T-cell (primary cell): ENCODE measurements around the gene PPWD1. TPM values are rescaled to one million over a fixed set of nuclear protein-coding genes. Genes with fewer than 3 reads are reported as not detected.
A peak's percentile ranks its signal among the peaks of the same experiment; 100 is the strongest.
"Not testable (repeated sequence)": the region's sequence is repeated elsewhere in the genome, so short reads cannot be mapped to it uniquely, and the experiment has no call there.

Source experiments
- ATAC-seq, 4 experiments: fragments of 200-7000 bp in 3 of 4; fragments of 150-1000 bp in 1 of 4; cut with Tn5 transposase; replicated peaks in 1 of 4; 1 replicate in 3 of 4; 2 replicates in 1 of 4; pipeline ENCODE4 v1.10.0; 2021; ENCODE audit warnings: moderate library complexity in 3 of 4, mild to moderate bottlenecking in 2 of 4, moderate number of reproducible peaks in 1 of 4
- CTCF ChIA-PET, 2 donors: fragments of 300-600 bp; sonication (Branson Sonifier 250); formaldehyde crosslinking; loops; one replicate each; lab custom pipeline; 2022; ENCODE audit warnings: antibody characterized with exemption in 2 of 2; lab: Charles Lee
- POLR2A ChIA-PET, 2 donors: fragments of 300-600 bp; sonication (Branson Sonifier 250); formaldehyde crosslinking; loops; one replicate each; lab custom pipeline; 2022; ENCODE audit warnings: antibody characterized with exemption in 2 of 2; lab: Charles Lee
- DNase-seq, 35 experiments: peaks; one replicate each; pipeline versions ENCODE4 v3.0.0 to v3.0.0-alpha.2; 2013 to 2023
- H3K27ac ChIP-seq: one replicate; pipeline ENCODE4 v1.5.1; 2013; ENCODE audit warnings: low read length
- H3K27me3 ChIP-seq, 2 experiments: replicated peaks in 1 of 2; 1 replicate in 1 of 2; 2 replicates in 1 of 2; pipeline versions ENCODE4 v1.6.1 to v1.7.0; 2013; ENCODE audit warnings: low read length in 1 of 2, mixed read lengths in 1 of 2; ENCODE audit not compliant: control insufficient read depth in 2 of 2, insufficient read depth in 2 of 2; ENCODE audit errors: extremely low read depth in 1 of 2
- H3K36me3 ChIP-seq, 2 donors: 1 replicate in 1 of 2; 2 replicates in 1 of 2; pipeline versions ENCODE4 v1.6.1 to v1.7.0; 2013; ENCODE audit warnings: low read length in 1 of 2; ENCODE audit not compliant: control insufficient read depth in 2 of 2, insufficient read depth in 1 of 2; ENCODE audit errors: extremely low read depth in 1 of 2
- H3K4me1 ChIP-seq, 2 experiments: 1 replicate in 1 of 2; 2 replicates in 1 of 2; pipeline versions ENCODE4 v1.6.1 to v1.7.0; 2013; ENCODE audit warnings: low read length in 2 of 2, mixed read lengths in 1 of 2; ENCODE audit not compliant: insufficient read depth in 2 of 2, control insufficient read depth in 1 of 2; ENCODE audit errors: extremely low read depth in 1 of 2
- H3K4me3 ChIP-seq, 2 donors: 1 replicate in 1 of 2; 2 replicates in 1 of 2; pipeline versions ENCODE4 v1.5.1 to v1.7.0; 2013; ENCODE audit warnings: mild to moderate bottlenecking in 2 of 2, low read length in 1 of 2, moderate library complexity in 1 of 2; ENCODE audit not compliant: control insufficient read depth in 1 of 2; ENCODE audit errors: extremely low read depth in 1 of 2
- H3K9me3 ChIP-seq: 2 replicates; pipeline ENCODE4 v1.7.0; 2013
- H3K27ac Mint-ChIP-seq, 2 donors: one replicate each; pipeline ENCODE4 v1.8.0; 2020 to 2021; ENCODE audit warnings: mild to moderate bottlenecking in 2 of 2, mixed read lengths in 2 of 2
- H3K27me3 Mint-ChIP-seq, 2 donors: one replicate each; pipeline ENCODE4 v1.8.0; 2021 to 2022; ENCODE audit warnings: mixed read lengths in 2 of 2
- H3K36me3 Mint-ChIP-seq: one replicate; pipeline ENCODE4 v1.8.0; 2021; ENCODE audit warnings: mixed read lengths
- H3K4me1 Mint-ChIP-seq, 3 donors: one replicate each; pipeline ENCODE4 v1.8.0; 2020 to 2022; ENCODE audit warnings: mixed read lengths in 3 of 3, mild to moderate bottlenecking in 1 of 3
- H3K4me3 Mint-ChIP-seq, 3 donors: one replicate each; pipeline ENCODE4 v1.8.0; 2020 to 2022; ENCODE audit warnings: mild to moderate bottlenecking in 3 of 3, mixed read lengths in 3 of 3, moderate library complexity in 3 of 3
- H3K9me3 Mint-ChIP-seq, 3 donors: one replicate each; pipeline ENCODE4 v1.8.0; 2020 to 2022; ENCODE audit warnings: mixed read lengths in 3 of 3
- WGBS: methylation state at CpG from one replicate; pipeline ENCODE4 v1.1.5; 2013; ENCODE audit warnings: missing lambda C conversion rate; ENCODE audit not compliant: insufficient coverage; 5-methylcytosine and 5-hydroxymethylcytosine counted together
- total RNA-seq, 35 experiments: library from RNA in 6 of 35; stranded (reverse) in 6 of 35; fragments of 120-200 nt in 1 of 35; gene quantifications; one replicate each; pipeline versions ENCODE4 v1.2.1 to v1.2.4 and lab custom pipeline; 2013 to 2026

PPWD1 gene
- total RNA-seq, 5 donors from 2014 or later (not counting 1 experiment from before 2014, with no cell fraction given) = 79.2 to 102 (median 94.3) TPM

- no peaks in the 10 kb centered on the region for H3K9me3 Mint-ChIP-seq
- H3K27me3 ChIP-seq = no peaks in the 10 kb centered on the region
- no peak overlapping the region for H3K27ac Mint-ChIP-seq
- 80% methylated on average over 1 of the region's 3 CpGs for WGBS
- ChIA-PET CTCF (interaction anchor here (0.7 to 1.5 kb wide), 4 partner anchors 9 to 1548 kb away, joined by 3 to 5 read pairs (median 4); no protein-coding TSS in a partner anchor), POLR2A (interaction anchor here in 1 of 2 donors (0.7 to 1.6 kb wide), 2 partner anchors 12 to 1229 kb away, joined by 4 to 8 read pairs; no protein-coding TSS in a partner anchor)
- ATAC-seq = no peak
- no peak overlapping the region for H3K27ac ChIP-seq
- DNase-seq = no peak
- H3K36me3 Mint-ChIP-seq = peaks cover 71% of the 10 kb centered on the region
- no peak overlapping the region for H3K4me3 Mint-ChIP-seq
- H3K4me3 ChIP-seq = no peak overlapping the region
- H3K4me1 Mint-ChIP-seq = peaks cover 11 to 32% (median 17%) of the 10 kb centered on the region in 3 donors
- H3K36me3 ChIP-seq = peaks cover 14 to 89% of the 10 kb centered on the region in 2 donors
- H3K4me1 ChIP-seq = no peaks in the 10 kb centered on the region
- H3K9me3 ChIP-seq = no peaks in the 10 kb centered on the region
- H3K27me3 Mint-ChIP-seq = no peaks in the 10 kb centered on the region
Observed at GRCh38 chr5:65611524-65611923, 48.4 kb downstream of the PPWD1 start.

GRCh38 chr5:65612298-65612907 lies 49.3 kb downstream of the PPWD1 start:
- Histone ChIP-seq H3K4me3 (no peak overlapping the region), H3K36me3 (peaks cover 9 to 83% of the 10 kb centered on the region in 2 donors), H3K4me1 (no peaks in the 10 kb centered on the region), H3K27ac (no peak overlapping the region), H3K27me3 (no peaks in the 10 kb centered on the region), H3K9me3 (no peaks in the 10 kb centered on the region)
- no peak overlapping the region for H3K4me3 Mint-ChIP-seq
- ATAC-seq (no peak), DNase-seq (no peak)
- no CpG with 5 or more reads among the region's 4 CpGs for WGBS
- ChIA-PET POLR2A (interaction anchor here in 1 of 2 donors (1.6 kb wide), 1 partner anchor 11 kb away, joined by 8 read pairs; no protein-coding TSS in a partner anchor), CTCF (interaction anchor here in 1 of 2 donors (1.5 kb wide), 1 partner anchor 10 kb away, joined by 3 read pairs; no protein-coding TSS in a partner anchor)
- no peak overlapping the region for H3K27ac Mint-ChIP-seq
- H3K36me3 Mint-ChIP-seq = peaks cover 64% of the 10 kb centered on the region
- no peaks in the 10 kb centered on the region for H3K9me3 Mint-ChIP-seq
- no peaks in the 10 kb centered on the region for H3K27me3 Mint-ChIP-seq
- peaks cover 11 to 29% (median 17%) of the 10 kb centered on the region in 3 donors for H3K4me1 Mint-ChIP-seq

- Histone ChIP-seq H3K27ac (no peak overlapping the region), H3K27me3 (no peaks in the 10 kb centered on the region), H3K36me3 (peaks cover 0 to 13% of the 10 kb centered on the region in 2 donors), H3K4me3 (no peak overlapping the region), H3K4me1 (peaks cover 13 to 14% of the 10 kb centered on the region in 2 experiments), H3K9me3 (no peaks in the 10 kb centered on the region)
- peaks cover 52 to 58% (median 54%) of the 10 kb centered on the region in 3 donors for H3K4me1 Mint-ChIP-seq
- CTCF ChIA-PET = no interaction called here
- H3K36me3 Mint-ChIP-seq = peaks cover 17% of the 10 kb centered on the region
- WGBS = no CpG with 5 or more reads among the region's 4 CpGs
- H3K4me3 Mint-ChIP-seq = no peak overlapping the region
- no peak overlapping the region for H3K27ac Mint-ChIP-seq
- H3K9me3 Mint-ChIP-seq = no peaks in the 10 kb centered on the region
- no peak for ATAC-seq
- H3K27me3 Mint-ChIP-seq = no peaks in the 10 kb centered on the region
- POLR2A ChIA-PET = interaction anchor here in 1 of 2 donors (1.0 kb wide), 1 partner anchor 137 kb away, joined by 4 read pairs; no protein-coding TSS in a partner anchor
- DNase-seq = no peak
Observed at GRCh38 chr5:65620021-65620420, 56.9 kb downstream of the PPWD1 start.

- Mint-ChIP-seq H3K4me3 (peak overlapping the region; percentile 28 to 99 (median 93)), H3K4me1 (peaks cover 56 to 63% (median 60%) of the 10 kb centered on the region in 3 donors)
- DNase-seq, CTCF ChIA-PET, H3K9me3 Mint-ChIP-seq, H3K36me3 ChIP-seq, H3K27me3 Mint-ChIP-seq, H3K27ac ChIP-seq, H3K36me3 Mint-ChIP-seq, H3K4me3 ChIP-seq, H3K27me3 ChIP-seq, ATAC-seq, H3K9me3 ChIP-seq, H3K27ac Mint-ChIP-seq: not testable (repeated sequence)
- POLR2A ChIA-PET = interaction anchor here in 1 of 2 donors (0.6 kb wide), 1 partner anchor 31 kb away, joined by 3 read pairs; no protein-coding TSS in a partner anchor
- WGBS = 93% methylated on average over 3 of the region's 4 CpGs
- peaks cover 20 to 24% of the 10 kb centered on the region in 2 experiments for H3K4me1 ChIP-seq
Observed at GRCh38 chr5:65621961-65622360, 58.9 kb downstream of the PPWD1 start.

GRCh38 chr5:65623482-65623881 lies 60.4 kb downstream of the PPWD1 start:
- Mint-ChIP-seq H3K27me3 (no peaks in the 10 kb centered on the region), H3K4me3 (peak overlapping the region; percentile 93 to 99 (median 97)), H3K9me3 (no peaks in the 10 kb centered on the region), H3K4me1 (peaks cover 58 to 67% (median 58%) of the 10 kb centered on the region in 3 donors), H3K36me3 (peaks cover 6% of the 10 kb centered on the region), H3K27ac (peak overlapping the region; percentile 98 to 99)
- CTCF ChIA-PET = interaction anchor here in 1 of 2 donors (1.1 to 1.6 kb wide), 2 partner anchors 10 to 61 kb away, joined by 4 to 5 read pairs; partner anchors contain the start of genes CENPK and PPWD1
- Histone ChIP-seq H3K4me1 (peaks cover 20 to 24% of the 10 kb centered on the region in 2 experiments), H3K9me3 (no peaks in the 10 kb centered on the region), H3K36me3 (no peaks in the 10 kb centered on the region), H3K27me3 (no peaks in the 10 kb centered on the region), H3K27ac (peak overlapping the region; percentile 86), H3K4me3 (peak overlapping the region; percentile 74 to 92)
- DNase-seq = peak in 1 of 35 experiments; percentile 11
- POLR2A ChIA-PET = interaction anchor here (0.5 to 1.4 kb wide), 6 partner anchors 10 to 1410 kb away, joined by 3 to 14 read pairs (median 6); partner anchors contain the start of genes CENPK (in 1 of the 2) and PPWD1 (in 1 of the 2)
- no CpG with 5 or more reads among the region's 9 CpGs for WGBS
- ATAC-seq = no peak

GRCh38 chr5:65624025-65624570 lies 61.0 kb downstream of the PPWD1 start, which contains the start of gene TRIM23:
TRIM23 (minus strand) TSS chr5:65624333; CDS start chr5:65624274, 59 bp downstream.
- Histone ChIP-seq H3K27me3 (no peaks in the 10 kb centered on the region), H3K9me3 (no peaks in the 10 kb centered on the region), H3K4me3 (peak within 1 kb of the TSS; percentile 74 to 92), H3K36me3 (peaks cover 0 to under 1% of the 10 kb centered on the region in 2 donors), H3K4me1 (peaks cover 20 to 22% of the 10 kb centered on the region in 2 experiments), H3K27ac (peak within 1 kb of the TSS; percentile 86)
- WGBS = 0% methylated on average over 19 of the region's 32 CpGs
- H3K27me3 Mint-ChIP-seq = no peaks in the 10 kb centered on the region
- ChIA-PET CTCF (interaction anchor here in 1 of 2 donors (1.1 to 1.6 kb wide), 2 partner anchors 10 to 61 kb away, joined by 4 to 5 read pairs; partner anchors contain the start of genes CENPK and PPWD1), POLR2A (interaction anchor here (0.5 to 1.4 kb wide), 9 partner anchors 9 to 1409 kb away, joined by 3 to 14 read pairs (median 6); partner anchors contain the start of genes CENPK (in 1 of the 2) and PPWD1 (in 1 of the 2))
- peaks cover 52 to 61% (median 52%) of the 10 kb centered on the region in 3 donors for H3K4me1 Mint-ChIP-seq
- peak within 1 kb of the TSS; percentile 98 to 99 for H3K27ac Mint-ChIP-seq
- ATAC-seq = peak; percentile 93 to 97 (median 96)
- H3K4me3 Mint-ChIP-seq = peak within 1 kb of the TSS; percentile 93 to 99 (median 97)
- peaks cover 4% of the 10 kb centered on the region for H3K36me3 Mint-ChIP-seq
- peak; percentile 81 to 95 (median 91) for DNase-seq
- H3K9me3 Mint-ChIP-seq = no peaks in the 10 kb centered on the region
